Endothelial cell of umbilical vein (primary cell): ENCODE measurements around the gene GRIK1. TPM values are rescaled to one million over a fixed set of nuclear protein-coding genes. Genes with fewer than 3 reads are reported as not detected.

Experiments used
- BruUV-seq: library from RNA; stranded (reverse); fragments of 400-500 nt; replicated peaks from 2 replicates; lab custom pipeline; 2021; lab: Mats Ljungman, UMichigan
- CTCF ChIA-PET: fragments of 300-600, 350-600 bp; sonication (Branson Sonifier 250); formaldehyde crosslinking; loops from one replicate; lab custom pipeline; 2021; ENCODE audit warnings: antibody characterized with exemption, inconsistent platforms; lab: Charles Lee
- POLR2A ChIA-PET: fragments of 300-600, 350-600 bp; sonication (Branson Sonifier 250); formaldehyde crosslinking; loops from one replicate; lab custom pipeline; 2021; ENCODE audit warnings: antibody characterized with exemption, inconsistent platforms; lab: Charles Lee
- DNase-seq: peaks from one replicate; pipeline ENCODE4 v3.0.0-alpha.2; 2011; ENCODE audit warnings: low read depth, low spot score
- FAIRE-seq: peaks from 2 replicates; lab custom pipeline; 2011; peaks lifted over from hg19 to GRCh38; lab: Jason Lieb, UNC
- H2AFZ ChIP-seq: 2 replicates; pipeline ENCODE4 v1.6.0; 2012; ENCODE audit warnings: low read depth, low read length, control low read depth, inconsistent platforms
- H3K27ac ChIP-seq: 2 replicates; pipeline ENCODE4 v1.5.1; 2011; ENCODE audit warnings: low read depth, mild to moderate bottlenecking, control low read depth, low read length, moderate library complexity; ENCODE audit not compliant: insufficient read depth
- H3K27me3 ChIP-seq, 2 experiments: 2 replicates each; pipeline versions ENCODE4 v1.6.0 to v1.6.1; 2011; ENCODE audit warnings: low read length in 2 of 2, mixed read lengths in 1 of 2; ENCODE audit not compliant: control insufficient read depth in 2 of 2, insufficient read depth in 2 of 2
- H3K36me3 ChIP-seq, 2 experiments: 2 replicates in 1 of 2; 3 replicates in 1 of 2; pipeline ENCODE4 v1.5.1; 2011; ENCODE audit warnings: low read length in 2 of 2, mild to moderate bottlenecking in 1 of 2, moderate library complexity in 1 of 2; ENCODE audit not compliant: control insufficient read depth in 2 of 2, insufficient read depth in 2 of 2; ENCODE audit errors: extremely low read depth in 1 of 2
- H3K4me1 ChIP-seq: 3 replicates; pipeline ENCODE4 v1.5.1; 2011; ENCODE audit warnings: mild to moderate bottlenecking, low read length; ENCODE audit not compliant: control insufficient read depth, insufficient read depth; ENCODE audit errors: extremely low read depth
- H3K4me2 ChIP-seq: 2 replicates; pipeline ENCODE4 v1.6.1; 2011; ENCODE audit warnings: low read length, control low read depth, mixed read lengths; ENCODE audit not compliant: insufficient read depth
- H3K4me3 ChIP-seq, 3 experiments: fragments of 200-600 bp in 1 of 3; sonication (generic), shearing (Covaris generic) in 1 of 3; replicated peaks in 1 of 3; 2 replicates each; pipeline ENCODE4 v1.5.1; 2011 to 2016; ENCODE audit warnings: control low read depth in 3 of 3, low read length in 3 of 3, mild to moderate bottlenecking in 2 of 3, inconsistent platforms in 1 of 3, low read depth in 1 of 3, moderate library complexity in 1 of 3; ENCODE audit not compliant: insufficient read depth in 1 of 3
- H3K79me2 ChIP-seq: 2 replicates; pipeline ENCODE4 v1.6.0; 2012; ENCODE audit warnings: low read length, inconsistent platforms; ENCODE audit not compliant: control insufficient read depth, insufficient read depth
- H3K9ac ChIP-seq: replicated peaks from 2 replicates; pipeline ENCODE3; 2011; ENCODE audit warnings: low read length, control low read depth; ENCODE audit not compliant: insufficient read depth; ENCODE audit errors: extremely low read depth
- H3K9me1 ChIP-seq: replicated peaks from 3 replicates; pipeline ENCODE4 v1.6.0; 2011; ENCODE audit warnings: mild to moderate bottlenecking, low read length; ENCODE audit not compliant: control insufficient read depth, insufficient read depth; ENCODE audit errors: extremely low read depth
- H3K9me3 ChIP-seq: replicated peaks from 2 replicates; pipeline ENCODE4 v1.5.1; 2012; ENCODE audit warnings: low read length, inconsistent platforms; ENCODE audit not compliant: control insufficient read depth, insufficient read depth
- H4K20me1 ChIP-seq: replicated peaks from 2 replicates; pipeline ENCODE3; 2011; ENCODE audit warnings: mild to moderate bottlenecking, low read length; ENCODE audit not compliant: control insufficient read depth, insufficient read depth; ENCODE audit errors: extremely low read depth
- EZH2 ChIP-seq: IDR thresholded peaks from 2 replicates; pipeline ENCODE4 v1.6.1; 2012; ENCODE audit warnings: borderline replicate concordance, low read depth, mild to moderate bottlenecking, moderate library complexity, low read length, inconsistent platforms; ENCODE audit not compliant: severe bottlenecking
- FOS ChIP-seq: IDR thresholded peaks from 2 replicates; pipeline ENCODE4 v1.6.1; 2011; ENCODE audit warnings: mild to moderate bottlenecking, low read length, moderate library complexity, borderline replicate concordance; ENCODE audit not compliant: insufficient read depth
- GATA2 ChIP-seq: IDR thresholded peaks from 2 replicates; pipeline ENCODE4 v1.7.0; 2011; ENCODE audit warnings: low read depth, mild to moderate bottlenecking, moderate library complexity, mixed read lengths, low read length; ENCODE audit not compliant: insufficient read length, insufficient read depth
- JUN ChIP-seq: IDR thresholded peaks from 2 replicates; pipeline ENCODE4 v1.6.1; 2011; ENCODE audit warnings: borderline replicate concordance, low read depth; ENCODE audit not compliant: insufficient read length, insufficient read depth
- MYC ChIP-seq: IDR thresholded peaks from one replicate; pipeline ENCODE4 v1.6.1; 2011; ENCODE audit warnings: mild to moderate bottlenecking, low read depth, low read length
- POLR2A ChIP-seq: IDR thresholded peaks from 2 replicates; pipeline ENCODE4 v1.6.1; 2012; ENCODE audit warnings: low read depth, mild to moderate bottlenecking, control low read depth, low read length
- POLR2AphosphoS5 ChIP-seq: IDR thresholded peaks from 2 replicates; pipeline ENCODE4 v1.6.1; 2012; ENCODE audit warnings: low read depth, mild to moderate bottlenecking, control low read depth, low read length, moderate library complexity; ENCODE audit not compliant: insufficient read depth
- dilution Hi-C: fragments of 300-500 bp; cut with MboI; formaldehyde crosslinking; loops from one replicate; pipeline ENCODE4 v1.15.0; 2019; ENCODE audit warnings: low sequenced_read_pairs; ENCODE audit not compliant: extremely low pct_ligation_motif_present
- intact Hi-C: fragments of 100-400 bp; cut with micrococcal nuclease; formaldehyde crosslinking; loops from one replicate; pipeline ENCODE4 v1.10.0; 2022
- polyA plus RNA-seq, 4 experiments: library from polyadenylated mRNA; depleted of rRNA in 3 of 4; stranded (reverse) in 3 of 4; unstranded in 1 of 4; fragments of >200 nt; gene quantifications; 2 replicates each; pipeline versions ENCODE4 v1.2.1 to v1.2.3, GENCODE V29; 2011 to 2012; ENCODE audit warnings: missing spikeins in 1 of 4
- total RNA-seq: library from RNA; stranded (reverse); gene quantifications from 2 replicates; pipeline ENCODE4 v1.2.3, GENCODE V29; 2021
- TF ChIP-seq, protein P1 (sequence below): IDR thresholded peaks from 2 replicates; pipeline ENCODE4 v1.6.1; 2011; ENCODE audit not compliant: insufficient read depth, insufficient read length
- TF ChIP-seq, protein P2 (sequence below), 2 donors: IDR thresholded peaks; 1 replicate in 1 of 2; 2 replicates in 1 of 2; pipeline ENCODE4 v1.5.1; 2011; ENCODE audit warnings: low read length in 2 of 2, mild to moderate bottlenecking in 2 of 2, moderate library complexity in 2 of 2, control low read depth in 1 of 2, inconsistent platforms in 1 of 2, low read depth in 1 of 2; ENCODE audit not compliant: insufficient read depth in 1 of 2; ENCODE audit errors: extremely low read depth in 1 of 2

Gene GRIK1
- total and polyA plus RNA-seq, 2 donors (not counting 3 experiments of a cell fraction or from before 2014, with no cell fraction given) = not detected

DNA sequence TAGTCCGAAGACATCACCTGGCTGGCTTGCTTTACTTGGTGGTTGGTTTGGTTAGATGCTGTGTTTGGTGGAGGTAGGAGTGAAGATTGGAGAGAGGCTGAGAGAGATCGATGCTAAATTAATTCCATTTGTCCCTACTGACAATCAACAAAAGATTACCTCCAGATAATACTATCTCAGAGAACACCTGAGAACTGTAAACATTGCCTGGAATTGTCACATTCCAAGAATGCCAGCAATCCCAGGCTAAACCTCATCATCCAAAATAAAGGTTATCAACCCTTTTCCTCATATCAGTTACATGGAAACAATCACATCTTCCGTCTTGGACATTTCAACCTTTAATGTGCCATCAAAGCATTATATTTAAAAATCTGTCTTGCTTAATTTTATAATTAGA, 141.0 kb downstream of the GRIK1 start:
- dilution Hi-C loops = no loop called here

More for the DNA sequence above, 141.0 kb downstream of the GRIK1 start:
- no peak for DNase-seq
- Histone ChIP-seq H3K4me3 (no peak overlapping the region), H2AFZ (no peak overlapping the region), H4K20me1 (no peaks in the 10 kb centered on the region), H3K4me2 (no peak overlapping the region), H3K4me1 (no peaks in the 10 kb centered on the region), H3K27me3 (no peaks in the 10 kb centered on the region), H3K9me1 (no peaks in the 10 kb centered on the region), H3K79me2 (no peaks in the 10 kb centered on the region), H3K9ac (no peak overlapping the region), H3K9me3 (no peaks in the 10 kb centered on the region), H3K36me3 (no peaks in the 10 kb centered on the region), H3K27ac (no peak overlapping the region)
- ChIA-PET CTCF (no interaction called here), POLR2A (no interaction called here)
- intact Hi-C loops = no loop called here
- FAIRE-seq = no peak
- no TSS peak for BruUV-seq
- TF ChIP-seq JUN (no peak), GATA2 (no peak), POLR2AphosphoS5 (no peak), MYC (no peak), FOS (no peak), EZH2 (no peak), POLR2A (no peak)
- TF ChIP-seq, protein P1, sequence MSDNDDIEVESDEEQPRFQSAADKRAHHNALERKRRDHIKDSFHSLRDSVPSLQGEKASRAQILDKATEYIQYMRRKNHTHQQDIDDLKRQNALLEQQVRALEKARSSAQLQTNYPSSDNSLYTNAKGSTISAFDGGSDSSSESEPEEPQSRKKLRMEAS = no peak
- TF ChIP-seq, protein P2, sequence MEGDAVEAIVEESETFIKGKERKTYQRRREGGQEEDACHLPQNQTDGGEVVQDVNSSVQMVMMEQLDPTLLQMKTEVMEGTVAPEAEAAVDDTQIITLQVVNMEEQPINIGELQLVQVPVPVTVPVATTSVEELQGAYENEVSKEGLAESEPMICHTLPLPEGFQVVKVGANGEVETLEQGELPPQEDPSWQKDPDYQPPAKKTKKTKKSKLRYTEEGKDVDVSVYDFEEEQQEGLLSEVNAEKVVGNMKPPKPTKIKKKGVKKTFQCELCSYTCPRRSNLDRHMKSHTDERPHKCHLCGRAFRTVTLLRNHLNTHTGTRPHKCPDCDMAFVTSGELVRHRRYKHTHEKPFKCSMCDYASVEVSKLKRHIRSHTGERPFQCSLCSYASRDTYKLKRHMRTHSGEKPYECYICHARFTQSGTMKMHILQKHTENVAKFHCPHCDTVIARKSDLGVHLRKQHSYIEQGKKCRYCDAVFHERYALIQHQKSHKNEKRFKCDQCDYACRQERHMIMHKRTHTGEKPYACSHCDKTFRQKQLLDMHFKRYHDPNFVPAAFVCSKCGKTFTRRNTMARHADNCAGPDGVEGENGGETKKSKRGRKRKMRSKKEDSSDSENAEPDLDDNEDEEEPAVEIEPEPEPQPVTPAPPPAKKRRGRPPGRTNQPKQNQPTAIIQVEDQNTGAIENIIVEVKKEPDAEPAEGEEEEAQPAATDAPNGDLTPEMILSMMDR (IDR thresholded peaks at IDR 0.05; ENCODE audit: extremely low read depth in 1 of 2, insufficient read depth in 1 of 2, low read depth in 1 of 2, low read length in 2 of 2) = no peak
